GM20431 (cell line): ENCODE results near the gene HOXA10.

Source experiments
- in situ Hi-C: fragments of 300-500 bp; cut with MseI, MboI; formaldehyde crosslinking; loops from one replicate; pipeline ENCODE4 v1.15.0; 2020; ENCODE audit warnings: low sequenced_read_pairs; ENCODE audit not compliant: unreplicated experiment

HOXA10 gene

GRCh38 chr7:27125986-27126394 is 48.1 kb downstream of the HOXA10 start:
- in situ Hi-C loops = no loop called here

- in situ Hi-C loops = no loop called here
Observed at GRCh38 chr7:27124902-27125689, 49.0 kb downstream of the HOXA10 start.

- in situ Hi-C loops = no loop called here
Observed at GRCh38 chr7:27124096-27124901, 49.8 kb downstream of the HOXA10 start.

GRCh38 chr7:27123477-27124053 is 50.6 kb downstream of the HOXA10 start:
- in situ Hi-C loops = no loop called here

- in situ Hi-C loops = no loop called here
Observed at GRCh38 chr7:27123007-27123476, 51.1 kb downstream of the HOXA10 start.

GRCh38 chr7:27122077-27122910 is 51.8 kb downstream of the HOXA10 start:
- in situ Hi-C loops = no loop called here

GRCh38 chr7:27121684-27122076 is 52.4 kb downstream of the HOXA10 start:
- in situ Hi-C loops = no loop called here
